H1 (cell line): ENCODE measurements around the gene SPN. TPM values are rescaled to one million over a fixed set of nuclear protein-coding genes. Genes with fewer than 3 reads are reported as not detected.

ENCODE experiments used
- CTCF ChIA-PET: fragments of 300-600 bp; sonication (Branson Sonifier 250); formaldehyde crosslinking; loops from one replicate; lab custom pipeline; 2021; ENCODE audit not compliant: partially characterized antibody; lab: Charles Lee
- POLR2A ChIA-PET: fragments of 300-600 bp; sonication (Branson Sonifier 250); formaldehyde crosslinking; loops from one replicate; lab custom pipeline; 2021; ENCODE audit warnings: inconsistent platforms; ENCODE audit not compliant: partially characterized antibody; lab: Charles Lee
- DNase-seq, 2 experiments: peaks; one replicate each; pipeline versions ENCODE4 v3.0.0 to v3.0.0-alpha.2; 2010 to 2022; ENCODE audit warnings: low spot score in 2 of 2, low read depth in 1 of 2, mixed read lengths in 1 of 2
- FAIRE-seq: peaks from 2 replicates; lab custom pipeline; 2011; peaks lifted over from hg19 to GRCh38; lab: Jason Lieb, UNC
- H2AFZ ChIP-seq: 2 replicates; pipeline ENCODE4 v1.8.1; 2012; ENCODE audit warnings: low read length, inconsistent platforms
- H2AK5ac ChIP-seq: 2 replicates; pipeline ENCODE4 v1.6.1; 2013; ENCODE audit warnings: low read depth, low read length
- H2BK120ac ChIP-seq: replicated peaks from 2 replicates; pipeline ENCODE3; 2013; ENCODE audit warnings: low read depth, low read length, inconsistent platforms
- H2BK12ac ChIP-seq: 2 replicates; pipeline ENCODE4 v1.6.1; 2013; ENCODE audit warnings: low read depth, low read length
- H2BK15ac ChIP-seq: 2 replicates; pipeline ENCODE4 v1.6.1; 2013; ENCODE audit warnings: low read length
- H2BK20ac ChIP-seq: 2 replicates; pipeline ENCODE4 v1.6.1; 2013; ENCODE audit warnings: low read length
- H2BK5ac ChIP-seq: 2 replicates; pipeline ENCODE4 v1.6.1; 2013; ENCODE audit warnings: low read depth, low read length
- H3K14ac ChIP-seq: 2 replicates; pipeline ENCODE4 v1.6.1; 2013; ENCODE audit warnings: inconsistent platforms; ENCODE audit not compliant: insufficient read length
- H3K18ac ChIP-seq: 2 replicates; pipeline ENCODE4 v1.6.1; 2013; ENCODE audit warnings: low read length; ENCODE audit errors: extremely low read depth
- H3K23ac ChIP-seq: 2 replicates; pipeline ENCODE4 v1.6.1; 2013; ENCODE audit warnings: inconsistent platforms; ENCODE audit not compliant: insufficient read length
- H3K23me2 ChIP-seq: 2 replicates; pipeline ENCODE4 v1.6.1; 2013; ENCODE audit warnings: low read depth, low read length
- H3K27ac ChIP-seq: 2 replicates; pipeline ENCODE4 v1.6.1; 2011; ENCODE audit warnings: low read depth, low read length, inconsistent platforms
- H3K27me3 ChIP-seq, 4 experiments: replicated peaks in 1 of 4; 1 replicate in 1 of 4; 2 replicates in 3 of 4; pipeline versions ENCODE4 v1.6.1 to v1.8.1; 2011 to 2013; ENCODE audit warnings: low read length in 3 of 4, mild to moderate bottlenecking in 3 of 4, inconsistent platforms in 2 of 4, mixed read lengths in 2 of 4, moderate library complexity in 1 of 4; ENCODE audit not compliant: control insufficient read depth in 3 of 4, insufficient read depth in 3 of 4; ENCODE audit errors: extremely low read depth in 1 of 4
- H3K36me3 ChIP-seq, 4 experiments: 2 replicates each; pipeline versions ENCODE4 v1.6.1 to v1.8.1; 2011 to 2013; ENCODE audit warnings: mild to moderate bottlenecking in 4 of 4, low read length in 3 of 4, moderate library complexity in 2 of 4, control low read depth in 1 of 4, inconsistent platforms in 1 of 4; ENCODE audit not compliant: insufficient read depth in 4 of 4, control insufficient read depth in 2 of 4
- H3K4ac ChIP-seq: replicated peaks from 2 replicates; pipeline ENCODE3; 2013; ENCODE audit warnings: low read length, low read depth, mixed read lengths, inconsistent platforms; ENCODE audit not compliant: insufficient read length
- H3K4me1 ChIP-seq, 4 experiments: replicated peaks in 1 of 4; 1 replicate in 1 of 4; 2 replicates in 3 of 4; pipeline versions ENCODE4 v1.6.1 to v1.8.1; 2011 to 2013; ENCODE audit warnings: low read length in 3 of 4, inconsistent platforms in 2 of 4, mixed read lengths in 1 of 4; ENCODE audit not compliant: insufficient read depth in 4 of 4, control insufficient read depth in 3 of 4
- H3K4me2 ChIP-seq, 2 experiments: 2 replicates each; pipeline versions ENCODE4 v1.6.1 to v1.8.1; 2011 to 2013; ENCODE audit warnings: low read depth in 2 of 2, low read length in 2 of 2, control low read depth in 1 of 2, inconsistent platforms in 1 of 2, mild to moderate bottlenecking in 1 of 2; ENCODE audit not compliant: insufficient read depth in 1 of 2
- H3K4me3 ChIP-seq, 4 experiments: fragments of 200-600, 300-600 bp in 1 of 4; sonication (generic), shearing (Covaris generic), sonication (Bioruptor Twin) in 1 of 4; 2 replicates each; pipeline versions ENCODE4 v1.5.1 to v1.8.1; 2011 to 2016; ENCODE audit warnings: low read length in 4 of 4, low read depth in 3 of 4, control low read depth in 2 of 4, inconsistent platforms in 2 of 4, mild to moderate bottlenecking in 2 of 4, mixed read lengths in 1 of 4, moderate library complexity in 1 of 4; ENCODE audit not compliant: insufficient read depth in 2 of 4; ENCODE audit errors: extremely low read depth in 1 of 4
- H3K56ac ChIP-seq: replicated peaks from 2 replicates; pipeline ENCODE3; 2013; ENCODE audit warnings: low read depth, mild to moderate bottlenecking, mixed read lengths, low read length, inconsistent platforms; ENCODE audit not compliant: insufficient read length
- H3K79me1 ChIP-seq: 2 replicates; pipeline ENCODE4 v1.6.1; 2013; ENCODE audit warnings: low read depth, low read length, control low read depth
- H3K79me2 ChIP-seq, 2 experiments: 2 replicates each; pipeline versions ENCODE4 v1.6.1 to v1.8.1; 2012 to 2013; ENCODE audit warnings: low read length in 2 of 2, mild to moderate bottlenecking in 2 of 2, inconsistent platforms in 1 of 2; ENCODE audit not compliant: insufficient read depth in 2 of 2, control insufficient read depth in 1 of 2
- H3K9ac ChIP-seq, 4 experiments: replicated peaks in 1 of 4; 1 replicate in 1 of 4; 2 replicates in 3 of 4; pipeline versions ENCODE4 v1.6.1 to v1.8.1; 2011 to 2013; ENCODE audit warnings: low read depth in 3 of 4, low read length in 3 of 4, control low read depth in 2 of 4, mild to moderate bottlenecking in 2 of 4, moderate library complexity in 2 of 4, inconsistent platforms in 1 of 4; ENCODE audit errors: extremely low read depth in 1 of 4
- H3K9me3 ChIP-seq, 2 experiments: 2 replicates each; pipeline versions ENCODE4 v1.6.1 to v1.8.1; 2012 to 2013; ENCODE audit warnings: mild to moderate bottlenecking in 2 of 2, moderate library complexity in 2 of 2, control low read depth in 1 of 2, inconsistent platforms in 1 of 2, low read depth in 1 of 2, low read length in 1 of 2, mixed read lengths in 1 of 2; ENCODE audit not compliant: insufficient read depth in 2 of 2
- H4K20me1 ChIP-seq, 2 experiments: replicated peaks in 1 of 2; 2 replicates each; pipeline versions ENCODE3 to v1.8.1; 2011 to 2013; ENCODE audit warnings: inconsistent platforms in 2 of 2, low read length in 2 of 2, mild to moderate bottlenecking in 1 of 2; ENCODE audit not compliant: insufficient read depth in 2 of 2, control insufficient read depth in 1 of 2
- H4K5ac ChIP-seq: 2 replicates; pipeline ENCODE4 v1.6.1; 2013; ENCODE audit warnings: low read length, low read depth, mixed read lengths, inconsistent platforms; ENCODE audit not compliant: insufficient read length
- H4K8ac ChIP-seq: 2 replicates; pipeline ENCODE4 v1.8.0; 2013; ENCODE audit warnings: mild to moderate bottlenecking, moderate library complexity, low read length, inconsistent platforms; ENCODE audit not compliant: insufficient read depth; ENCODE audit errors: extremely low read depth
- H4K91ac ChIP-seq: replicated peaks from 2 replicates; pipeline ENCODE3; 2013; ENCODE audit warnings: low read length, mixed read lengths, inconsistent platforms; ENCODE audit not compliant: insufficient read length
- EGR1 ChIP-seq: IDR thresholded peaks from 2 replicates; pipeline ENCODE4 v1.6.1; 2011; ENCODE audit warnings: low read depth, low read length, borderline replicate concordance
- PHF8 ChIP-seq: fragments of 200-600 bp; sonication (generic); conservative IDR thresholded peaks from 2 replicates; pipeline ENCODE4 v1.7.1; 2012; ENCODE audit warnings: low read depth, mild to moderate bottlenecking, inconsistent platforms, low read length, moderate library complexity
- POU5F1 ChIP-seq: IDR thresholded peaks from 2 replicates; pipeline ENCODE4 v1.6.1; 2011; ENCODE audit warnings: low read depth, mild to moderate bottlenecking, low read length, moderate library complexity
- RXRA ChIP-seq: IDR thresholded peaks from 2 replicates; pipeline ENCODE4 v1.6.1; 2011; ENCODE audit warnings: low read depth, mild to moderate bottlenecking, low read length, moderate library complexity; ENCODE audit not compliant: insufficient read depth
- SAP30 ChIP-seq: fragments of 300-600 bp; sonication (generic); IDR thresholded peaks from 2 replicates; pipeline ENCODE4 v1.7.1; 2012; ENCODE audit warnings: low read length, moderate library complexity, mild to moderate bottlenecking, inconsistent platforms; ENCODE audit not compliant: insufficient read depth, insufficient replicate concordance
- SRF ChIP-seq: IDR thresholded peaks from 2 replicates; pipeline ENCODE4 v1.6.1; 2011; ENCODE audit warnings: mild to moderate bottlenecking, low read depth, low read length, moderate library complexity
- TEAD4 ChIP-seq: IDR thresholded peaks from 2 replicates; pipeline ENCODE4 v1.6.1; 2012; ENCODE audit warnings: low read depth, low read length, inconsistent platforms, mixed read lengths
- WGBS, 2 experiments: shearing (Covaris generic) in 1 of 2; methylation state at CpG; one replicate each; pipeline versions ENCODE4 v1.1.6 to v1.1.7; 2013 to 2015; ENCODE audit warnings: low lambda C conversion rate in 2 of 2, mixed read lengths in 2 of 2, inconsistent platforms in 1 of 2, low coverage in 1 of 2, missing lambda C conversion rate in 1 of 2; ENCODE audit not compliant: insufficient replicate concordance in 2 of 2, insufficient coverage in 1 of 2, insufficient read length in 1 of 2; ENCODE audit errors: extremely low coverage in 1 of 2, missing lambda C conversion rate in 1 of 2; 5-methylcytosine and 5-hydroxymethylcytosine counted together
- polyA plus RNA-seq, 7 experiments: library from polyadenylated mRNA; depleted of rRNA in 3 of 7; stranded (reverse) in 5 of 7; unstranded in 2 of 7; fragments of >200 nt in 5 of 7; fragments of 200-250 nt in 2 of 7; gene quantifications; 1 replicate in 5 of 7; 2 replicates in 1 of 7; 4 replicates in 1 of 7; pipeline versions ENCODE4 v1.2.1 to v1.2.3, GENCODE V29; 2011 to 2013; ENCODE audit warnings: missing spikeins in 2 of 7, mixed read lengths in 2 of 7
- total RNA-seq: library from RNA; stranded (reverse); fragmentation: NEBNext Ultra II Directional; extraction: Animal tissue kit (Norgen Biotek cat#: 25700); gene quantifications from 2 replicates; pipeline ENCODE4 v1.2.1, GENCODE V29; 2021

Gene SPN
- total and polyA plus RNA-seq, 2 of the 8 experiments (the other 6 are each of a cell fraction or from before 2014, with no cell fraction given): 1.5 to 1.8 TPM

DNA sequence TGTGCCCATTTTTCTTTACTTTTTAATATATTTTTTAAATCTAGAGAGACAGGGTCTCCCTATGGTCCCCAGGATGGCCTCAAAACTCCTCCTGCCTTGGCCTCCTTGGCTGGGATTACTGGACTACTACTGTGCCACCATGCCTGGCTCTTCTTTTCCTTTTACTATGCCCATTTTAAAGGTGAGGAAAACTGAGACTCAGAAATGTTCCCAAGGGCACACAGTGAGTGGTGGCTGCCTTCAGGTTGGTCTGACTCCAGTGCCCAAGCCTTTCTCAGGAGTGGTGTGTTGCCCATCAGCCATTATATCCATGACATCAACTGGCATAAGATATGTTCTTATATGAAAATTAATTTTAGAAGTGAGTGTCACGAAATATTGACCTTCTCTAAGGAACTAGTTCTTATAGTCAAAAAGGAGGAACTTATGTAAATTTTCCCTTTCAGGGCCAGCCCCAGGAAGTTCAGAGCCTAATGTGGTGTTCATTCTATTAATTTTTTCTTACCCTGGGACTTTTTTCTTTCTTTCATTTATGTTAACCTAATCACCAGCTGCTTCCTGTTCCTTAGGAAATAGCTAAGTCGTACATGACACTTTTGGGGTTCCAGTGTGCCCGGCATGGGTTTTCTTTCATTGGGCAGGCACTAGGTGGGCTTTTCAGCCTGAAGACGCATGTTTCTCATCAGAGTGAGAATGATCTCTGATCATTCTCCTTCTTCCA is 17.9 kb upstream of the SPN start:
- H2BK5ac ChIP-seq: no peak overlapping the region
- no peak overlapping the region for H4K91ac ChIP-seq
- no peak overlapping the region for H2BK15ac ChIP-seq
- no peaks in the 10 kb centered on the region; the same call in 1 of the 2 replicates for H3K23me2 ChIP-seq
- no peak overlapping the region for H3K56ac ChIP-seq
- no peak overlapping the region for H3K4me2 ChIP-seq
- H3K9me3 ChIP-seq: no peaks in the 10 kb centered on the region
- no peak for DNase-seq
- H3K23ac ChIP-seq: no peak overlapping the region
- H3K27ac ChIP-seq: no peak overlapping the region
- H4K5ac ChIP-seq: no peak overlapping the region
- peaks cover 0 to 2% (median 0%) of the 10 kb centered on the region in 4 experiments; a peak in 1 of 7 replicates for H3K4me1 ChIP-seq
- H3K79me2 ChIP-seq: no peaks in the 10 kb centered on the region
- H2BK12ac ChIP-seq: peak overlapping the region; percentile 5; the same call in 1 of the 2 replicates
- no peak for TF ChIP-seq POU5F1
- no peak for TF ChIP-seq EGR1
- no peak for TF ChIP-seq RXRA
- TF ChIP-seq PHF8: no peak
- TF ChIP-seq SAP30: no peak
- TF ChIP-seq TEAD4: no peak
- TF ChIP-seq SRF: no peak
- ChIA-PET CTCF (interaction anchor here (0.6 kb wide), 1 partner anchor 56 kb away, joined by 3 read pairs; no protein-coding TSS in a partner anchor), POLR2A (interaction anchor here (1.1 to 1.3 kb wide), 2 partner anchors 32 to 65 kb away, joined by 4 to 5 read pairs; no protein-coding TSS in a partner anchor)
- no peak overlapping the region for H2BK120ac ChIP-seq
- H3K18ac ChIP-seq: no peak overlapping the region
- H3K9ac ChIP-seq: no peak overlapping the region
- H3K36me3 ChIP-seq: no peaks in the 10 kb centered on the region
- H4K8ac ChIP-seq: no peak overlapping the region
- H2BK20ac ChIP-seq: no peak overlapping the region
- H3K4ac ChIP-seq: no peak overlapping the region
- no peak overlapping the region for H2AFZ ChIP-seq
- no peak overlapping the region for H2AK5ac ChIP-seq
- H4K20me1 ChIP-seq: no peaks in the 10 kb centered on the region
- no peak overlapping the region for H3K4me3 ChIP-seq
- no peak for FAIRE-seq
- 95% methylated on average over 4 of the region's 4 CpGs; no CpG with 5 or more reads in 1 of the 2 experiments for WGBS, 2 experiments
- no peaks in the 10 kb centered on the region for H3K27me3 ChIP-seq
- no peak overlapping the region for H3K14ac ChIP-seq
- H3K79me1 ChIP-seq: no peaks in the 10 kb centered on the region
